Epidermal melanocyte (primary cell): ENCODE results near the gene TNFSF8.

ENCODE experiments used
- DNase-seq: peaks from one replicate; pipeline ENCODE4 v3.0.0; 2011; ENCODE audit warnings: low spot score; ENCODE audit not compliant: insufficient read length

Gene TNFSF8

DNA sequence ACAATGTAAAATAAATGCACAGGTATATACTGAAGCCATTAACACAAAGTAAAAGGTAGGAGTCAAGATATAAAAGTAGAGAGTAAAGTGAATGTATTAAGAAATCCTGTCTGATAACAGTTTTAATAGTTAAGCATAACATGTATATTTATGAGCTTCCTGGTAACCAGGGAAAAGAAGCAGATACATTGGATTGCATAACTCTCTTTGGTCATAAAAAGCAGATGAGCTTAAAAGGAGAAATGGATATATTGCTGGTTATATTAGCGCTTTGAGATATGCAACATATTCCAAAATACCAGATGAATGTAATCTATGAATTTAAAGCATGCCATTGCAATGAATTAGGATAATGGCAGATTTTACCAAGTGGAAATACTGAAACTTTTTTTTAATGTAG lies 6.2 kb upstream of the TNFSF8 start:
- no peak for DNase-seq

DNA sequence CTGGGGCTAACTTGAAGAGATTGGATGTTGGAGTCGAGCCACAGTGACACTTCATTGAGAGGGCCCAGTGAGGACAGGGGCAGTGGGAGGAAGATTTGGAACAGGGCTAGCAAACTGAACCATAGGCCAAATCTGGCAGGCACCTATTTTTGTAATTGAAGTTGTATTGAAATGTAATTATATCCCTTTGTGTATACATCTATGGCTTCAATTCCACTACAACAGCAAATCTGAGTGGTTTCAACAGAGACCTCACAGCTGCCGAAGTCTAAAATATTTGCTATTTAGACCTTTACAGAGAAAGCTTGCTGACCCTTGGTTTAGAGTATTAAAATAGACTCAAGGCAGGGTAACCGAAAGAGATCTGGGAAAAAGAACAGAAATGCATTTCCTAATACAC lies 4.7 kb upstream of the TNFSF8 start:
- no peak for DNase-seq

DNA sequence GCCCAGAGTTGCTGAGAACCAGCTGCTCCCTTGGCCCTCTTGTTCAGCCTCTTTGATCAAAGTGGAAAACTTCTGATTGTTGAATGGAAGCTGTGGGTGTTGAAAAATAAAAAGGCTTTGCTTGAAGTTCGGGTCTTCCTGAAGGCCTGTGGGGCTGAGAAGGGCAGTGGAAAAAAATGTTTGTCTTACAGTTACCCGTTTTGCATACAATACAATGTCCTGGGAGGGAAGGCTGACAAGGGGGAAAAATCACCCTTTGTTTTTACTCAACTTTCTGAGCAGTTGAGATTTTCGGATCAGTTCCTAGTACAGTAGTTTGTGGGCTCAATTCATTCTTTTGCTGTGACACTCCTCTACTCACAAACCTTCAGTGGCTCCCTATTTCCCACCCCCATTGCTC lies 2.1 kb upstream of the TNFSF8 start:
- DNase-seq: no peak

DNA sequence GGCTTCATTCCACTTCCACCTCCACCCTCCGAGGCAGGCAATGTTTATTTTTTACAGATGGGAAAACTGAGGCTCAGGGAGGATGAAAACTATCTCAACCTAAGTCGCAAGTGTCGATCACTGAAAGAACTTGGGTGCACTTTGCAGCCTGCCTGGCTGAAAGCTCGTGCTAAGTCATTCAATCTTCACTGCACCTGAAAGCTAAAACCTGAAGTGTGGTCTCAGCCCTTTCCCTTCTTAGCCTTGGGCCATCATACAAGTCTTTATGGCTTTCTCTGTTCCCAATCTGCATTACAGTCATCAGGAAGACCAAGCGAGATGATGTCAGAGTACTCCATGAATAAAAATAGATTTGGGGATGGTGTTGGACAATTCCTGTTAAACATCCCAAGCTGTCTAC lies 1.0 kb upstream of the TNFSF8 start:
- DNase-seq: no peak

DNA sequence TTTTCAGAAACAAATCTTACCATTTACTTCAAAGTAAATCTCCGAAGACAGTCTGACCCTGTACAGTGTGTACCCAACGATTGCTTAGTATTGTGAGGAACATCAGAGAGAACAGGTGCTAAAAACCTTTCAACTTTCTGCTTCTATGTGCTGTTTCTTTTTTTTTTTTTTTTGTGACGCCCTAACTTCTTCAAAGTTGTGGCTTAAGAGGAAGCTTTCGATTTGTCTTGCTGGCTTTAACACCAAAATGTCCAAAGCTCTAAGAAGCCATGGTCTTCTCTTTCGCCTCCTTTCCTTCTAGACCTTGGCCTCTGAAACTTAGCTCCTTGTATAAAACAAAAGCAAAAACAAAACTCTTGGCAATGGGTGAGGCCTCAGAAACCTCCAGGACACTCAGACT lies 1.2 kb downstream of the TNFSF8 start:
- DNase-seq: no peak

DNA sequence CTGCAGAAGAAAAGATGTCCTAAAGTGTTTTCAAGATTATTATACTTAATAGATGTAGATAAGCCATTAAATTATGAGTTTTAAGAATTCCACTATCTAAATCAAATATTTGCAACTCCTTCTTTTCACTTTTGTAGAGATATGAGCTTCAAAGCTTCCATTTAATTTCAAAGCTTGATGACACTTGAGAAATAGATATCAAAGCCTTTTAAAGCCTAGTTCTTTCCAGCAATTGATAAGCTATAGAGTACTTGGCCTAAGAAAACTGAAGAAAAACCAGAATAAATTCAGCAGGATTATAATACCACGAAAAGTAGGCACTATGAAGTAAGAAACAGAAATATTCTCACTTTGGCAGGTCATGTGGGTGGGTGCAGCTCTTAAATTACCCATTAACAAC lies 1.7 kb downstream of the TNFSF8 start:
- no peak for DNase-seq

DNA sequence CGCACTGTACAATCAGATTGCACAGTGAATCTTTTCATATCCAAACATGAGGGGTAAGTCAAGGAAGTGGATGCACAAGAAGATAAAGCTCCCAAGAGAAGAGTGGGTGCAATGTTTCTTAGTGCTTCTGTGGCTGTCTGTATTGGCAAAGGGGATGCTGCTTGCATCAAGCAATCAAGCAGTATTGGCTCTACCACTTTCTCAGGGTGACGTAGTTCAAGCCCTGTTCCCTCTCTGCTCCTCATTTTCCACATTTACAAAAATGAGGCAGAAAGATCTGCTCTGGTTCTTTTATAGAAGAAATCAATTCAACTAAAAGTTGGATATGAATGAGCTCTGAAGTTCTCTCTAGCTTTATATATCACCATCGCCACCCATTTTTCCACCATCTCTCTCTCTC lies 2.3 kb downstream of the TNFSF8 start:
- DNase-seq: no peak

DNA sequence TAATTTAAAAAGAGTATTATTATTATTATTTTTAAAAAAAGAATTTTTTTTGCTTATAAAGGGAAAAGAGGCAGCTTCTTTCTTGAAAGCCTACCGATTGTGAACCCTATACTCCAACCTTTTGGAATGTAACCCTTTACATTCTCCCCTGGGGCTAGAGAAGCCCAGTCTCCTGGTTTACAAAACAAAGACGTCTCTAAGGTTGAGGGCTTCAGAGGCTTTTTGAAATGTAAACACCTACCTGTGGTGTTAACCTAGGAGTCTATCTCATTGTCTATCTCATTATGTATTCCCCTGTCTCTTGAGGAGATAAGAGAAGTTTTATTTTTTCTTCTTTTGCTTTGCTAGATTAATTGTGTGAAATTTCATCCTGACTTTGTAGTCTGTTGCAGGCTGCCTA lies 4.7 kb downstream of the TNFSF8 start:
- DNase-seq: no peak

DNA sequence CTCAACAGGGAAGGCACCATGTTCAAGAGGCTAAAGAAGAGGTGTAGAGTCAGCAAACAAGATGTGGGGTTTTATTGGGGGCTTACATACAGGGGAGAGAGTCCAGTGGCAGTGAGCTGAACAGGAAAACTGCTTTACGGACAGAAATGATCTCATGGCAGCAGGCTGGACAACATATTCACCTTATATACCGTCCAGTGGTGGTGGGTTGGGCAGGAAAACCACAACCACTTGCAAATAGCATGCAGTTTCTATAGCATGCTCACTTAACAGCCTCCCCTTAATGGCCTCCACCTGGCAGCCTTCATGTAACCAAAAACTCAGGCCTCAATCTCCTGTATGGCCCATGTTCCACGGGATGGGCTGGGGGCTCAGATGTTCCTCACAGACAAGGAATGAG lies 5.4 kb downstream of the TNFSF8 start:
- no peak for DNase-seq

DNA sequence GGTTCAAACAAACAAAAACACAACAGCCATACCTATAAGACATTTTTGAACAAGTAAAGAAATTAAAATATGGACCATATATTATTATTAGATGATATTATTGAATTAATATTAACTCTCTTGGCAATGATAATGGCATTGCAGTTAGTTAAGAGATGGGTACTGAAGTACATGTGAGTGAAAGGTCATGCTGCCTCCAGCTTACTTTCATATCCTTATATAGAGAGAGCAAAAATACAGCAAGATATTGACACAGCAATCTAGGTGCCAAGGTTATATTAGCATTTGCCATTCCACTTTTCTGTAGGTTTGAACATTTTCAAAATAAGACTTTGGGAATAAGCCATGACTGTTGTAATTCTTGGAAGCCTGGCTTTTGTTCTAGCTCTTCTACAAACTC lies 6.1 kb downstream of the TNFSF8 start:
- DNase-seq: no peak

DNA sequence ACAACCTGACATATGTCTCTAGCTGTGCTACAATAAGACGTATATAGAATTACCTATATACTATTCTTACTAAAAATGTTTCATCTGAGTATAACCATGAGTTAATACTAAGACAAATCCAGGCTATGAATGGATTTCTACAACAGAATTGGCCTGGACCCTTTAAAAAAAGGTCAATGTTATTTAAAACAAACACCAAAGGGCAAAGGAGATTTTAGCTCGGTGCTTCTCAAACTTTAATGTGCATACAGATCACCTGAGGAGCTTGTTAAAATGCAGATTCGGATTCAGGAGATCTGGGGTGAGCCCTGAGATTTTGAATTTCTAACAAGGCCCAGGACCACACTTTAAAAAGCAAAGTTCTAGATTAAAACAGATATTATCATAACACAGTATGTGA lies 6.5 kb downstream of the TNFSF8 start:
- no peak for DNase-seq

DNA sequence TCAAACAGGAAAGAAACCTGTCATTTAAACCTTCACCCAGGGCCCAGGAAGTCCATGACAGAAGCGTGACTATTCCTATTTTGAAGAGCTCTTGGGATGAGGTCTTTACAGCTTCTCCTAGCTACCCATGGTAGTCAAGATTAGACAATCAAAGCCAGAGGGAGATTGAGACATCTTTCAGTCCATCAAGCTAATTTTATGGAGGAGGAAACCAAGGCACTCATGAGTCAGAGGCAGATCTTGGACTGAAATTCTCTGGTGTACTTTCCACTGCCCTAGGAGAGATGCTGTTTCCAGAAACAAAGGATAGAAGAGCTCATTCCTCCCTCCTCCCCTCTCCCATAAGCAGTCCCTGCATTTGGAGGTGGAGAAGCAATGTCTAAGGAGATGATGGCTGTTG lies 9.2 kb downstream of the TNFSF8 start:
- DNase-seq: no peak

DNA sequence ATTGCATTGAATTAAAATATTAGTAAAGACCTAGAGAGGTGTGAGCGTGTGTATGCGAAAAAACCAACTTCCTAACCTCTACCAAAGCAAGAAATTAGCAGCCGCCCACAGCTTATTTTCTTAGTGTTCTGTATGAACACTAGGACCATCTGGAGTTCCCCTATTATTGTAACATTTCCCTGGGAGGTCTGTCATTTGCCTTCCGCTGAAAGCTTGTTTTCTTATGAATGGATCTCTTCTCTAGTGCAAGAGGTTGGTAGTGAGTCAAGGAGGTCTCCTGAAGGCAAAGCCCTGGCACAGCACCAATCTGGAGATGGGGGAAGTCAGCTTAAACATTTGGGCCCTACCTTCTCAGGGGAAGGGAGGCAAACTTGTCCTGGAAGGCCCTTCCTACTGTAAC lies 10.8 kb downstream of the TNFSF8 start:
- DNase-seq: no peak

DNA sequence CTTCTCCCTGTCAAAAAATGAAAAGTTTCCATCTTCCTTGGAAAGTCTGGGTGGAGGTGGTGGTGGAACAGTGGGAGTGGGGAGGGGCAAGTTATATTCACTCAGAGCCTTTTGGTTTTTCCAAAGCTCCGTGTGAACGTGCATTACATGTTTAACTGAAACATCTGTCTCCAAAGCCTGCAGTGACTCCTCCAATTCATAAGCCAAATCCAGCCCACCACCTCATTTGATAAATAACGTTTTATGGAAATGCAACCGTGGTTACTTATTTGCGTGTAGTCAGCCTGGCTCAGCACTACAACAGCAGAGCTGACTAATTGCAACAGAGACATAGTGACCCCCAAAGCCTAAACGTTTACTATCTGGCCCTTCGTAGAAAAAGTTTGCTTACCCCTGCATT lies 13.9 kb downstream of the TNFSF8 start:
- DNase-seq: no peak

DNA sequence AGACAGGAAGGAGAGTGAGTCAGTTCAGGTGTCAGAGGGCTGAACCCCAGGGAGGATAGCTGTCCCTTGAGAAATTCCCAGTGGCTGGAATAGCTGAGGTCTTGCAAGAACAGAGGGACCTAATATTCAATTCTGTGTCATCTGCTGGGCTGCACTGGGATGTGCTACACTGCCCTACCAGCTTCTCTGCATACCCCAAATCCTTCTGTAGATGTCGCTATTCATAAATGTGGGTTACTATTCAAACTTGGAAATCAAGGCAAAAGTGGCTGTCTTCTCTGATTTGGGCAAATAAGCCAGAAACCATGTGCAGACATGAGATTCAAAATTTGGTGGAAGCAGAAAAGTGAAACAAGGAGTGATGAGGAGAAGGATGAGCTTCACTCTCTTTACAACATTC lies 16.3 kb downstream of the TNFSF8 start:
- DNase-seq: no peak

DNA sequence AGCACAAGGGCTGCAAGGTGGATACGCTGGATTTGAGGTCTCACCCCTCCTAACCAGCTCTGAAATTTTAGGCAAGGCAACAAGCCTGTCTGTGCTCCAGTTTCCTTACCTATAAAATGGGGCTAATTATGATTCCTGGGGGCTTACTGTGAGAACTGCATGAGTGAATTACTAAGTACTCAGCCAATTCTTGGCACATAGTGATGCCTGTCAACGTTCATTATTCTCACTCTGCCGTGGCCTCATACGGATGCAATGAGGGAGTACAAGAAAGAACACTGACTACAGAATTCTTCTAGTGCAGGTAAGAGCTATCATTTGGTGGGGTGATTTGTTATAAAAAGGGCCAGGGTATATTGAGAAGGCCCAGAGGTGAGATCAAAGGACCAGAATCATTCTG lies 16.7 kb downstream of the TNFSF8 start:
- no peak for DNase-seq

DNA sequence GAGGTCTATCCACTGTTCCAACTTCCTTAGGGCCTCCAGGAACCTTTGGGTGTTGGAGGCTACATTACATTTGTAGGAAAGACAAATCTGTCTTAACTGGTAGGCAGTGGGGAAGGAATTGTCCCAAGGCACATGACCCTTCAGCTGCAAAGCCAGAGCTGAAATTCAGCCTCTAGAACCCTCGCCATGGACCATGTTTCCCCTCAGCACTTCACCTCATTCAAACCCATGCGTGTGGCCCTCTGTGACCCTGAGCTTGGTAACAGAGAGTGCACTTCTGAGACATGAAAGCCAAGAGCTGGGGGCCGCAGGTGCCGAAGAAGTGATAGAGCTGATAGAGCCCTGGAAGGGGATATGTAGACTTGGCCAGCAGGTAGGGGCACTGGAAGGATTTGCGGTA lies 17.2 kb downstream of the TNFSF8 start:
- no peak for DNase-seq

DNA sequence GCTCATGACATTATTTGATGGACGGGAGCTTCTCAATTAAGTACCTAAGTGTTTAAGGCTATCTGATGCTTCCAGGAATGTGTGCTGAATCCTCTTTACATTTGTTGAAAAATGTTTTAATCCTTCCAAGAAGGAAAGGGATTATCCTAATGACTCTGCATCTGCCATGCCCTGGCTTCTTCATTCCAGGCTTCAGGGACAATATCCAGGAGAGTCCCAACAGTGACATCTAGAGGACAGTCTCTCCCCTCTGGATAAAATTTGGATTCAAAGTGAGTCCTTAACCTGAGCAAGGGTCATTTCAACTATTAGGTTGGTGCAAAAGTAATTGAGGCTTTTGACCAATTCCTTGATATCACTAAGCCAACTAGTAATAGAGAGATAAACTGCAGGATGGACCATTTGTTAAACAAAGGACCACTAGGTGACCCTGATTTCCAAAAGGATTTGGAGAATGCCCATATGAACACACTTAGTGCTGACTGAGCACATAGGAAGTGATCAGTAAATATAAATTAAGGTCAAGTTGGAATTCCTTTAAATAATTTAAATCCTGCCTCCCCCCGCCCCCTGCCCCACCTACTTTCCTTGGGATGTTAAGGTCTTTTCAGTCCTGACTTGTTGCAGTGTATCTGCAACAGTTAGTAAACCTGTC lies 19.1 kb downstream of the TNFSF8 start:
- peak; percentile 60 for DNase-seq

DNA sequence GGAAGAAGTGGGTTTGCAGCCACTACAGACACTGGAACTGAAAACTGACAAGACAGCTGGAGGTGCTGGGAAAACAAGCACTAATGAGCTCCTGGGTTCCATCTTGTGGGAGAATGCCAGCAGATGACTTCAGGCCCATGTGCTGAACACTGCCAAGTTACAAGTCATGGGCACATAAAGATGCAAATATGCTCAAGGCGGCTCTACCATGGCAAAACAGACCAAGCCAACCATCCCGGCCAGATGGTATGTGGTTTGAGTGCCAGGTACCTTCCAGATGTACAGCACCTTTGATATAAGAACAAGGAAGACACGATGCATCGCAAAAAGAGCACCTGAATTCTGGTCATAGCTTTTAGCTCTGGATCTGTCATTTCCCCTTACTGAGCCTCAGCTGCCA lies 19.9 kb downstream of the TNFSF8 start:
- DNase-seq: no peak

DNA sequence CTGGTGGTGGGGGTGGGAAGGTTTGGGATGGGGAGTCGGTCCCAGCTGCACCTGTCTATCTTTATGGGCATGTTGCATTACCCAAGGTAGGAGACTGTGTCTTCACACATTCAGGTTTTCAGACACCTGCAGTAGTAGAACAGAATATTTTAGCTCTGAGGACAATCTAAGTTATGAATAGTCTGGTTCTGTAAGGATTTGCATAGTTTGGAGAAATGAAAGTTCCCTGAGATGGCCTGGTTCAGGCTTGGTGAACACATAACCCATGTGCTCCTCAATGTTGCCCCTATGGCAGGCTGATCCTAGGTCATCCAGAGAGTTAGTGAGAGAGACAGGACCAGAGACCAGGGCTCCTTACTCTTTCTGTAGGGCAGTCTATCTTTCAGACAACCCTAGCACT lies 20.7 kb downstream of the TNFSF8 start:
- DNase-seq: no peak

DNA sequence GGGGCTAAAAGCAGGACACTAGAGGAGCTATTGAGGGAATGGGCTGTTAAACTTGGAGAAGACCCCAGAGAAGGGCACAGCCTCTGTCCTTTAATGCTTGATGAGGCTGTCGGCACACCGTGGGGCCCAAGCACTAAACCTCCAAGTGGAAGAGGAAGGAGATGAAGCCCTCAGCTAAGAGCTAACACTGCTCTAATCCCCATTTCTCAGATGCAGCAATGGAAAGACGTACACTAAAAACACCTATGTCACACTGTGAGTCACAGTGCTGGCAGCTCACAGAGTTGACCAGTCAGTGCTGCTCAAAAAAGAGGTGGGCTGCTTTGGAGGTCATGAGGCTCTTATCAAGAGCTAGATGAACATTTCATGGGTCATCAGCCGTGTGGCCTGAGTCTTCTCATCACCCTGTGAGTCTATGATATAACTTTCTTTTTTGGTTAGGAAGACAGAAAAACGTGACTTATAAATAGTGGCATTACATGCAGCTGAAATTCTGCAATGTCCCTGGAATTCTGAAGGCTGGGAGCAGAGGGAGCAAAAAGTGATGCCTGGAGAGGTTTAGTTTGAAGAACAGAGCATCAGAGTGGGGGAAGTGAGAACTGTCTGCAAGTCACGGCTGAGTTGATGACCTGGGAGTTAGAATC lies 21.5 kb downstream of the TNFSF8 start:
- no peak for DNase-seq

DNA sequence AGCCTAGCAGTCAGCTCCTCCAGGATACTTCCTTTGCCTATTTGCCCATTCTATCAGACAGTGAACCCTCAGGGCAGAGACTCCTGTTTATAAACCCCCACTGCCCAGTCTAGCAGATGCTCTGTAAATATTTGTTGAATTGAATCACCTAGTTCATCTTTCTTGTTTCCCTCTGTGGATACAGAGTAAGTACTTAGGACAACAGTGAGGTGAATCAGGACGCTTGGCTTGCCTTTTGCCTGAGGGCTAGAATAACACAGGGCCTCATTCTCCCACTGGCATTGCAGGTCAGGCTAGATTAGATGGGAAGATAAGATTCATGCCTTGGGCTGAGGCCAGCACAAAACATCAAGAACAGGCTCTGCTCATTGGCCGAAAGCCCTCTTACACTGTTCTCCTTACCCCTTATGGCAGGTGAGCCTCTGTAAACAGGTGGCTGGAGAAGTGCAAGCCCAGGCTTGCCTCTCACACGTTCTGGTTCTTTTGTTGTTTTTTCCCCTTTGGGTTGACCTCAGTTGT lies 22.2 kb downstream of the TNFSF8 start:
- DNase-seq: no peak

DNA sequence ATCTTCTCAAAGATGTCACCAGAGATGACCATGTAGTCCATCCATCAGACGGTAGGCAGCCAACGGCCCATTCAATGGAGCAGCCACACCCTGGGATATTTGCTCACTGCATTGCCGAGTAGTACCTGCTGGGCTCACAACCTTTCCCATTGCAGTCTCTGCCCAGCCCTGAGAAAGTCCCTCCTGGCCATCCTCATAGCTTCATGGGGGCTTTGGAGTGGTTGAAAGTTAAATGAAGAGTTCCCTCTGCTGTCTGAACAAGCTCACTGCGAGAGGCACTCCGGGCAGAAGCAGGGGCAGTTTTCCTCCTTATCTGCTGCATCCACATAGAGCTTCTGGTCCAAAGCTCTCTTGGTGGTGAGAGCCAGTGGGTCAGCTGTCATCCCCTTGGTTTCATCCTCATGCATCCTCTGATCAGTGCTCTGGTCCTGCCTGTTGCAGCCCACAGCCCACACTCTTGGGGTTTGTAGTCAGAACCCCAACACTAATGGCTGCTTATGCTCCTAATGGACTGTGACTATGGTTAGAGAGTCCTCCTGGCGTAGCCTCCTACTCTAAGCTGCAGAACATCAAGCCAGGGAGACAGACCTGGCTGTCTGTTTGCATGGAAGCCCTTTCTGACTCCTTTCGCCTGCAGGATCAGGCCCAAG lies 23.3 kb downstream of the TNFSF8 start:
- DNase-seq: no peak
